ENCODE data around the gene PLCXD1. TPM values are rescaled to one million over a fixed set of nuclear protein-coding genes. Genes with fewer than 3 reads are reported as not detected.
"Not testable (repeated sequence)": the region's sequence is repeated elsewhere in the genome, so short reads cannot be mapped to it uniquely, and the experiment has no call there.

Gene PLCXD1
- total RNA-seq, 1 donor, result 9.5 TPM

GRCh38 chrX:276581-277201 lies 4.5 kb upstream of the PLCXD1 start:
- no peak for TF ChIP-seq CTCF (IDR thresholded peaks at IDR 0.05; ENCODE audit: insufficient read depth, low read length)
- peak overlapping the region; percentile 72 for H3K4me3 ChIP-seq (ENCODE audit: low read depth, low read length)
- DNase-seq (ENCODE audit: low read depth), result peak; percentile 43

- H3K4me3 ChIP-seq (ENCODE audit: low read depth, low read length); DNase-seq (ENCODE audit: low read depth): not testable (repeated sequence)
Measured at GRCh38 chrX:279757-280604, 1.2 kb upstream of the PLCXD1 start.

GRCh38 chrX:280722-281121 lies 459 bp upstream of the PLCXD1 start:
- DNase-seq (ENCODE audit: low read depth); H3K4me3 ChIP-seq (ENCODE audit: low read depth, low read length): not testable (repeated sequence)

GRCh38 chrX:282000-282681 lies 960 bp downstream of the PLCXD1 start:
- H3K4me3 ChIP-seq (ENCODE audit: low read depth, low read length); DNase-seq (ENCODE audit: low read depth): not testable (repeated sequence)

GRCh38 chrX:283115-283845 lies 2.1 kb downstream of the PLCXD1 start:
- H3K4me3 ChIP-seq (ENCODE audit: low read depth, low read length), result peak overlapping the region; percentile 77
- TF ChIP-seq CTCF (IDR thresholded peaks at IDR 0.05; ENCODE audit: insufficient read depth, low read length), result no peak
- DNase-seq (ENCODE audit: low read depth), result peak; percentile 84

- H3K4me3 ChIP-seq (ENCODE audit: low read depth, low read length), result no peak overlapping the region
- no peak for DNase-seq (ENCODE audit: low read depth)
- TF ChIP-seq CTCF (IDR thresholded peaks at IDR 0.05; ENCODE audit: insufficient read depth, low read length), result no peak
Measured at GRCh38 chrX:285076-285677, 4.0 kb downstream of the PLCXD1 start.

GRCh38 chrX:287670-288069 lies 6.5 kb downstream of the PLCXD1 start:
- no peak for TF ChIP-seq CTCF (IDR thresholded peaks at IDR 0.05; ENCODE audit: insufficient read depth, low read length)
- no peak overlapping the region for H3K4me3 ChIP-seq (ENCODE audit: low read depth, low read length)
- no peak for DNase-seq (ENCODE audit: low read depth)
